Measurements from ENCODE around the gene NOTUM. TPM values are rescaled to one million over a fixed set of nuclear protein-coding genes. Genes with fewer than 3 reads are reported as not detected.

NOTUM gene
- total RNA-seq, 4 donors from 2014 or later: 1.1 to 11.5 (median 1.5) TPM

- no peak for DNase-seq (ENCODE audit: low spot score in 2 of 2)
- H3K9me3 ChIP-seq: no peaks in the 10 kb centered on the region
- no peak for TF ChIP-seq POLR2AphosphoS5 (IDR thresholded peaks at IDR 0.05)
- no peak for TF ChIP-seq CTCF (IDR thresholded peaks at IDR 0.05)
- TF ChIP-seq POLR2A (IDR thresholded peaks at IDR 0.05): no peak
- no peak for TF ChIP-seq EP300 (IDR thresholded peaks at IDR 0.05)
- peaks cover 13% of the 10 kb centered on the region for H3K36me3 ChIP-seq
- peaks cover 17% of the 10 kb centered on the region for H3K4me1 ChIP-seq
- no peak overlapping the region for H3K4me3 ChIP-seq
- WGBS: 95% methylated on average over 9 of the region's 14 CpGs
- no peaks in the 10 kb centered on the region for H3K27me3 ChIP-seq
- no peak overlapping the region for H3K27ac ChIP-seq
Measured at GRCh38 chr17:81998691-81999438, 37.9 kb upstream of the NOTUM start.

DNA sequence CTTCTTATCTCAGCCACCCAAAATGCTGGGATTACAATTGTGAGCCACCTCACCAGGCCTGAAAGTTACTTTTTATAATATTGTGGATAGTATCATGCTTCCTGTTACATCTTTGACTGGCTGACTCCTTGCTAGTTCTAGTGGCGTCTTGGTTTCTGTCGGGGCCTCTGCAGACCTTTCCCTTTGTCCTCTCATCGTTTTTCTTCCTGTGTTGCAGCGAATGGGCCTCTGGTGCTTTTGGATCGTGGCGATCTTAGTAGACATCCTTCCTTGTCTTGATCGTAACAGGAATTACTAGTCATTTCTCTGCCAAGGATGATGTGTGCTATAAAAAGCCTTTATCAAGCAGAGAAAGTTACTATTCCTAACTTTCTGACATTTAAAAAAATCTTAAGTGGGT, 37.2 kb upstream of the NOTUM start:
- TF ChIP-seq CTCF (IDR thresholded peaks at IDR 0.05) (no peak), POLR2A (IDR thresholded peaks at IDR 0.05) (no peak), POLR2AphosphoS5 (IDR thresholded peaks at IDR 0.05) (no peak), EP300 (IDR thresholded peaks at IDR 0.05) (no peak)
- 79% methylated on average over 7 of the region's 7 CpGs for WGBS
- peaks cover 13% of the 10 kb centered on the region for H3K36me3 ChIP-seq
- H3K4me3 ChIP-seq: no peak overlapping the region
- H3K27me3 ChIP-seq: no peaks in the 10 kb centered on the region
- no peak overlapping the region for H3K27ac ChIP-seq
- no peaks in the 10 kb centered on the region for H3K9me3 ChIP-seq
- DNase-seq (ENCODE audit: low spot score in 2 of 2): no peak
- H3K4me1 ChIP-seq: peaks cover 10% of the 10 kb centered on the region

GRCh38 chr17:81996757-81997441, 35.9 kb upstream of the NOTUM start:
- WGBS: 84% methylated on average over 14 of the region's 30 CpGs
- peaks cover 16% of the 10 kb centered on the region for H3K4me1 ChIP-seq

GRCh38 chr17:81996232-81996756, 35.3 kb upstream of the NOTUM start:
- no peak for TF ChIP-seq CTCF (IDR thresholded peaks at IDR 0.05)
- no peak for TF ChIP-seq POLR2A (IDR thresholded peaks at IDR 0.05)
- TF ChIP-seq EP300 (IDR thresholded peaks at IDR 0.05): no peak
- TF ChIP-seq POLR2AphosphoS5 (IDR thresholded peaks at IDR 0.05): no peak
- no peak for DNase-seq (ENCODE audit: low spot score in 2 of 2)
- peaks cover 22% of the 10 kb centered on the region for H3K4me1 ChIP-seq
- peaks cover 13% of the 10 kb centered on the region for H3K36me3 ChIP-seq
- no peak overlapping the region for H3K4me3 ChIP-seq
- H3K9me3 ChIP-seq: no peaks in the 10 kb centered on the region
- no peaks in the 10 kb centered on the region for H3K27me3 ChIP-seq
- 87% methylated on average over 16 of the region's 28 CpGs for WGBS
- no peak overlapping the region for H3K27ac ChIP-seq

More at GRCh38 chr17:81996757-81997441, 35.9 kb upstream of the NOTUM start:
- H3K4me3 ChIP-seq: no peak overlapping the region
- H3K9me3 ChIP-seq: no peaks in the 10 kb centered on the region
- H3K36me3 ChIP-seq: peaks cover 13% of the 10 kb centered on the region
- no peak overlapping the region for H3K27ac ChIP-seq
- H3K27me3 ChIP-seq: no peaks in the 10 kb centered on the region
- no peak for TF ChIP-seq POLR2AphosphoS5 (IDR thresholded peaks at IDR 0.05)
- TF ChIP-seq CTCF (IDR thresholded peaks at IDR 0.05): no peak
- TF ChIP-seq EP300 (IDR thresholded peaks at IDR 0.05): no peak
- no peak for TF ChIP-seq POLR2A (IDR thresholded peaks at IDR 0.05)
- no peak for DNase-seq (ENCODE audit: low spot score in 2 of 2)
